Liver (tissue), 9 donors: Measurements from ENCODE around the gene CELF1. TPM values are rescaled to one million over a fixed set of nuclear protein-coding genes. Genes with fewer than 3 reads are reported as not detected.
A peak's percentile ranks its signal among the peaks of the same experiment; 100 is the strongest.

Source experiments
- DNase-seq: peaks from one replicate; pipeline ENCODE4 v3.0.0-alpha.2; 2017; ENCODE audit warnings: low spot score
- H3K27ac ChIP-seq, 2 donors: one replicate each; pipeline ENCODE4 v1.7.0; 2013; ENCODE audit warnings: inconsistent platforms in 2 of 2, low read length in 2 of 2, control low read depth in 1 of 2, low read depth in 1 of 2, mild to moderate bottlenecking in 1 of 2
- H3K27me3 ChIP-seq, 4 donors: one replicate each; pipeline versions ENCODE4 v1.6.1 to v1.7.0; 2013; ENCODE audit warnings: low read length in 3 of 4, inconsistent platforms in 1 of 4, mild to moderate bottlenecking in 1 of 4, moderate library complexity in 1 of 4; ENCODE audit not compliant: control insufficient read depth in 4 of 4, insufficient read depth in 4 of 4
- H3K36me3 ChIP-seq, 4 donors: one replicate each; pipeline versions ENCODE4 v1.6.1 to v1.7.0; 2013; ENCODE audit warnings: low read length in 3 of 4, mild to moderate bottlenecking in 3 of 4, low read depth in 1 of 4, moderate library complexity in 1 of 4; ENCODE audit not compliant: control insufficient read depth in 4 of 4, insufficient read depth in 3 of 4
- H3K4me1 ChIP-seq, 4 donors: one replicate each; pipeline versions ENCODE4 v1.6.1 to v1.7.0; 2013; ENCODE audit warnings: low read length in 3 of 4, mild to moderate bottlenecking in 3 of 4, moderate library complexity in 1 of 4; ENCODE audit not compliant: control insufficient read depth in 4 of 4, insufficient read depth in 4 of 4
- H3K4me3 ChIP-seq, 3 donors: one replicate each; pipeline versions ENCODE4 v1.6.1 to v1.7.0; 2013; ENCODE audit warnings: low read length in 3 of 3, control low read depth in 1 of 3, low read depth in 1 of 3, mild to moderate bottlenecking in 1 of 3
- H3K9ac ChIP-seq, 2 donors: one replicate each; pipeline ENCODE4 v1.7.0; 2013; ENCODE audit warnings: low read length in 2 of 2, mild to moderate bottlenecking in 2 of 2, moderate library complexity in 2 of 2, control low read depth in 1 of 2, low read depth in 1 of 2
- H3K9me3 ChIP-seq, 4 donors: one replicate each; pipeline versions ENCODE4 v1.6.1 to v1.7.0; 2013; ENCODE audit warnings: low read length in 3 of 4; ENCODE audit not compliant: control insufficient read depth in 4 of 4
- EGR1 ChIP-seq, 2 donors: IDR thresholded peaks; 2 replicates each; pipeline ENCODE4 v1.6.1; 2016 to 2018; ENCODE audit warnings: antibody characterized with exemption in 2 of 2, low read depth in 2 of 2
- FOXA1 ChIP-seq: IDR thresholded peaks from 2 replicates; pipeline ENCODE4 v1.6.1; 2016; ENCODE audit warnings: antibody characterized with exemption
- FOXA2 ChIP-seq: IDR thresholded peaks from 2 replicates; pipeline ENCODE4 v1.6.1; 2016; ENCODE audit warnings: antibody characterized with exemption
- GABPA ChIP-seq, 2 donors: IDR thresholded peaks in 1 of 2; conservative IDR thresholded peaks in 1 of 2; 2 replicates each; pipeline ENCODE4 v1.6.1; 2016; ENCODE audit warnings: antibody characterized with exemption in 2 of 2, mild to moderate bottlenecking in 1 of 2, moderate library complexity in 1 of 2
- HNF4A ChIP-seq, 2 donors: conservative IDR thresholded peaks; 2 replicates each; pipeline ENCODE4 v1.6.1; 2016; ENCODE audit warnings: antibody characterized with exemption in 2 of 2, mild to moderate bottlenecking in 2 of 2
- HNF4G ChIP-seq: IDR thresholded peaks from 2 replicates; pipeline ENCODE4 v1.6.1; 2016; ENCODE audit warnings: antibody characterized with exemption
- JUND ChIP-seq, 2 donors: IDR thresholded peaks; 2 replicates each; pipeline ENCODE4 v1.6.1; 2016; ENCODE audit warnings: antibody characterized with exemption in 2 of 2
- MAX ChIP-seq: IDR thresholded peaks from 2 replicates; pipeline ENCODE4 v1.6.1; 2016; ENCODE audit warnings: antibody characterized with exemption
- NR2F2 ChIP-seq: IDR thresholded peaks from 2 replicates; pipeline ENCODE4 v1.6.1; 2016; ENCODE audit warnings: antibody characterized with exemption
- REST ChIP-seq: IDR thresholded peaks from 2 replicates; pipeline ENCODE4 v1.6.1; 2016; ENCODE audit warnings: antibody characterized with exemption, mild to moderate bottlenecking
- RXRA ChIP-seq, 2 donors: IDR thresholded peaks; 2 replicates each; pipeline ENCODE4 v1.6.1; 2017 to 2018; ENCODE audit warnings: antibody characterized with exemption in 2 of 2, mild to moderate bottlenecking in 1 of 2
- SP1 ChIP-seq: IDR thresholded peaks from 2 replicates; pipeline ENCODE4 v1.6.1; 2018; ENCODE audit warnings: antibody characterized with exemption, mild to moderate bottlenecking
- TAF1 ChIP-seq: conservative IDR thresholded peaks from 2 replicates; pipeline ENCODE4 v1.6.1; 2016; ENCODE audit warnings: antibody characterized with exemption, mild to moderate bottlenecking
- YY1 ChIP-seq: IDR thresholded peaks from 2 replicates; pipeline ENCODE4 v1.6.1; 2016; ENCODE audit warnings: antibody characterized with exemption, mild to moderate bottlenecking
- WGBS: extraction: QIAGEN DNeasy Blood & Tissue Kit; methylation state at CpG from one replicate; pipeline ENCODE4 v1.1.7; 2013; 5-methylcytosine and 5-hydroxymethylcytosine counted together
- polyA plus RNA-seq, 2 donors: library from polyadenylated mRNA; stranded (reverse) in 1 of 2; unstranded in 1 of 2; fragments of 200-250 nt in 1 of 2; fragments of >200 nt in 1 of 2; fragmentation: Nextera tagmentation in 1 of 2; extraction: Ambion mirVana in 1 of 2; gene quantifications; one replicate each; pipeline versions ENCODE4 v1.2.1 to v1.2.3, GENCODE V29; 2013 to 2015
- total RNA-seq, 2 donors: library from RNA; depleted of rRNA; stranded (reverse); fragments of >200 nt; gene quantifications; one replicate each; pipeline ENCODE4 v1.2.3, GENCODE V29; 2014
- TF ChIP-seq, protein P1 (sequence below): IDR thresholded peaks from 2 replicates; pipeline ENCODE4 v1.6.1; 2016; ENCODE audit warnings: antibody characterized with exemption
- TF ChIP-seq, protein P2 (sequence below): IDR thresholded peaks from 2 replicates; pipeline ENCODE4 v1.6.1; 2016; ENCODE audit warnings: antibody characterized with exemption
- donor health status: healthy.
- donor health status: healthy.
- donor health status: healthy.
- donor health status: healthy.
- donor health status: healthy.

The CELF1 gene
- total and polyA plus RNA-seq, 4 donors = 23.5 to 139 (median 60.3) TPM

DNA sequence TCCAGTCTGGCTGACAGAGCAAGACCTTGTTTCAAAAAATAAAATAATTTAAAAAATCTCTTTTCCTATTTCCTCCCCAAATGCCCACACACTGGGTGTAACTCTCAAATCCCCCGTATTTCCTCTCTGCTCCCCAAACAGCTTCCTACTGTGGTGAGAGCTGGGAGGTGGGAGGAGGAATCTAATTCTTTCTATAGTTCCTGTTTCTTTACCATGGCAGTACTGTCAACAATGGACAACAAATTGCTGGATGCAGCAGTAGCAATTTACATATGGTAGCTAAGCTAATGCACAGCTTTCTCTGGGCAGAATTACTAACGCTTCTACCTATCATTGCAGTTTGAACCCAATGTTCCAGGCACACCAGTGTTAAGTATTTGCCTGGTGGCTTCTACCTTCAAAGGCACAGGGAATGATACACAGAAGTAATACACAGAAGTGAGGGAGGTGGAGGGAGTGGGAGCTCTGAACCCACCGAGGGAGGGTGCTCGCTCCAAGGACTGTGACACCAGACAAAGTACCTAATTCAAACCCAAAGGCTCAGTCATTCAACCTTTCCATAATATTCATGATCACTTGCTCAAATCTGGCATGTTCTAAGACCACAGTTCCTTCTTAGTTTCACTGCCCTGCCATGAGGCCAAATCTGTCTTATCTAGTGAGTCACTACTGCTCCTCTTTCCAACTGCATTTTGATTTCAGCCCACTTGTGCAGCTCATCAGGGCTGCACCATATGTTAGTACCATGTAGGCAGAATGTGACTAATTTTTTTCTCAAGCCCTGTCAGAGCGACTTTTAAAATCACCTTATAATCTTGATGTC lies 37.9 kb downstream of the CELF1 start:
- H3K27ac ChIP-seq = peak overlapping the region; percentile 6 to 32
- WGBS = 77% methylated on average over 5 of the region's 5 CpGs
- no peak overlapping the region for H3K9ac ChIP-seq
- peaks cover 19 to 56% (median 32%) of the 10 kb centered on the region in 4 donors for H3K4me1 ChIP-seq
- TF ChIP-seq RXRA (IDR thresholded peaks at IDR 0.05) (no peak), GABPA (IDR thresholded peaks at IDR 0.05 in 1 of 2, conservative IDR thresholded peaks at IDR 0.05 in 1 of 2) (no peak), EGR1 (IDR thresholded peaks at IDR 0.05; ENCODE audit: low read depth in 2 of 2) (no peak), MAX (peak; percentile 21), FOXA1 (no peak), JUND (IDR thresholded peaks at IDR 0.05) (no peak)
- no peaks in the 10 kb centered on the region for H3K27me3 ChIP-seq
- no peaks in the 10 kb centered on the region for H3K9me3 ChIP-seq
- no peak for DNase-seq
- H3K4me3 ChIP-seq = no peak overlapping the region
- H3K36me3 ChIP-seq = no peaks in the 10 kb centered on the region

- H3K9me3 ChIP-seq = no peaks in the 10 kb centered on the region
- no peaks in the 10 kb centered on the region for H3K36me3 ChIP-seq
- H3K27ac ChIP-seq = peak overlapping the region in 1 of 2 donors; percentile 12
- TF ChIP-seq GABPA (IDR thresholded peaks at IDR 0.05 in 1 of 2, conservative IDR thresholded peaks at IDR 0.05 in 1 of 2) = no peak
- no peak for TF ChIP-seq YY1
- TF ChIP-seq REST = no peak
- TF ChIP-seq TAF1 = no peak
- no peak for TF ChIP-seq FOXA1
- TF ChIP-seq, protein P1, sequence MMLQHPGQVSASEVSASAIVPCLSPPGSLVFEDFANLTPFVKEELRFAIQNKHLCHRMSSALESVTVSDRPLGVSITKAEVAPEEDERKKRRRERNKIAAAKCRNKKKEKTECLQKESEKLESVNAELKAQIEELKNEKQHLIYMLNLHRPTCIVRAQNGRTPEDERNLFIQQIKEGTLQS = no peak
- TF ChIP-seq SP1 = no peak
- TF ChIP-seq HNF4A (conservative IDR thresholded peaks at IDR 0.05) = no peak
- TF ChIP-seq, protein P2, sequence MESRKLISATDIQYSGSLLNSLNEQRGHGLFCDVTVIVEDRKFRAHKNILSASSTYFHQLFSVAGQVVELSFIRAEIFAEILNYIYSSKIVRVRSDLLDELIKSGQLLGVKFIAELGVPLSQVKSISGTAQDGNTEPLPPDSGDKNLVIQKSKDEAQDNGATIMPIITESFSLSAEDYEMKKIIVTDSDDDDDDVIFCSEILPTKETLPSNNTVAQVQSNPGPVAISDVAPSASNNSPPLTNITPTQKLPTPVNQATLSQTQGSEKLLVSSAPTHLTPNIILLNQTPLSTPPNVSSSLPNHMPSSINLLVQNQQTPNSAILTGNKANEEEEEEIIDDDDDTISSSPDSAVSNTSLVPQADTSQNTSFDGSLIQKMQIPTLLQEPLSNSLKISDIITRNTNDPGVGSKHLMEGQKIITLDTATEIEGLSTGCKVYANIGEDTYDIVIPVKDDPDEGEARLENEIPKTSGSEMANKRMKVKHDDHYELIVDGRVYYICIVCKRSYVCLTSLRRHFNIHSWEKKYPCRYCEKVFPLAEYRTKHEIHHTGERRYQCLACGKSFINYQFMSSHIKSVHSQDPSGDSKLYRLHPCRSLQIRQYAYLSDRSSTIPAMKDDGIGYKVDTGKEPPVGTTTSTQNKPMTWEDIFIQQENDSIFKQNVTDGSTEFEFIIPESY = no peak
- no peak for TF ChIP-seq FOXA2
- no peak for TF ChIP-seq EGR1 (IDR thresholded peaks at IDR 0.05; ENCODE audit: low read depth in 2 of 2)
- no peak for TF ChIP-seq MAX
- TF ChIP-seq NR2F2 = no peak
- no peak for TF ChIP-seq HNF4G
- H3K27me3 ChIP-seq = no peaks in the 10 kb centered on the region
- peaks cover 14 to 61% (median 32%) of the 10 kb centered on the region in 4 donors for H3K4me1 ChIP-seq
- H3K9ac ChIP-seq = no peak overlapping the region
- no peak overlapping the region for H3K4me3 ChIP-seq
- WGBS = 66% methylated on average over 2 of the region's 2 CpGs
- no peak for DNase-seq
Observed at GRCh38 chr11:47512701-47513100, 40.2 kb downstream of the CELF1 start.
